AG10803 (cell line): ENCODE measurements around the gene CLIC5.

ENCODE experiments used
- DNase-seq: peaks from one replicate; pipeline ENCODE4 v3.0.0; 2010; ENCODE audit warnings: low read depth
- H3K4me3 ChIP-seq: 2 replicates; pipeline ENCODE4 v1.5.1; 2011; ENCODE audit warnings: mild to moderate bottlenecking, low read length, control low read depth
- CTCF ChIP-seq: conservative IDR thresholded peaks from 2 replicates; pipeline ENCODE4 v1.5.1; 2011; ENCODE audit warnings: mild to moderate bottlenecking, low read length, control low read depth, inconsistent platforms

CLIC5 gene

GRCh38 chr6:45898941-45899682 lies 116.5 kb downstream of the CLIC5 start:
- peak; percentile 26 for DNase-seq
- TF ChIP-seq CTCF, result no peak
- H3K4me3 ChIP-seq, result no peak overlapping the region

- DNase-seq, result peak; percentile 91
- TF ChIP-seq CTCF, result no peak
- H3K4me3 ChIP-seq, result no peak overlapping the region
These were observed 118.7 kb downstream of the CLIC5 start for GRCh38 chr6:45896783-45897441.

- H3K4me3 ChIP-seq, result no peak overlapping the region
- no peak for DNase-seq
- TF ChIP-seq CTCF, result no peak
These were observed 120.1 kb downstream of the CLIC5 start for GRCh38 chr6:45895569-45895968.

- no peak for DNase-seq
- H3K4me3 ChIP-seq, result no peak overlapping the region
- TF ChIP-seq CTCF, result no peak
These were observed 122.9 kb downstream of the CLIC5 start for GRCh38 chr6:45892696-45893245.

- TF ChIP-seq CTCF, result no peak
- no peak for DNase-seq
- H3K4me3 ChIP-seq, result no peak overlapping the region
These were observed 123.5 kb downstream of the CLIC5 start for GRCh38 chr6:45892196-45892595.

GRCh38 chr6:45886776-45887175 lies 128.9 kb downstream of the CLIC5 start:
- DNase-seq, result no peak
- H3K4me3 ChIP-seq, result no peak overlapping the region
- no peak for TF ChIP-seq CTCF

GRCh38 chr6:45884336-45884735 lies 131.3 kb downstream of the CLIC5 start:
- DNase-seq, result no peak
- no peak overlapping the region for H3K4me3 ChIP-seq

More at GRCh38 chr6:45884336-45884735, 131.3 kb downstream of the CLIC5 start:
- no peak for TF ChIP-seq CTCF
